Chondrocyte (in vitro differentiated cells): ENCODE results near the gene RNF145. TPM values are rescaled to one million over a fixed set of nuclear protein-coding genes. Genes with fewer than 3 reads are reported as not detected.
A peak's percentile ranks its signal among the peaks of the same experiment; 100 is the strongest.
"Not testable (repeated sequence)": the region's sequence is repeated elsewhere in the genome, so short reads cannot be mapped to it uniquely, and the experiment has no call there.

Source experiments
- DNase-seq: peaks from one replicate; pipeline ENCODE4 v3.0.0; 2021; ENCODE audit warnings: mixed read lengths, low spot score
- H3K27ac Mint-ChIP-seq: one replicate; pipeline ENCODE4 v1.8.0; 2021; ENCODE audit warnings: mild to moderate bottlenecking, moderate library complexity, mixed read lengths; ENCODE audit not compliant: unreplicated experiment
- H3K27me3 Mint-ChIP-seq: 2 replicates; pipeline ENCODE4 v1.8.0; 2021; ENCODE audit warnings: low read depth, mixed read lengths
- H3K36me3 Mint-ChIP-seq: 2 replicates; pipeline ENCODE4 v1.8.0; 2021; ENCODE audit warnings: low read depth, mixed read lengths
- H3K4me1 Mint-ChIP-seq: 2 replicates; pipeline ENCODE4 v1.8.0; 2021; ENCODE audit warnings: low read depth, mild to moderate bottlenecking, mixed read lengths
- H3K4me3 Mint-ChIP-seq: one replicate; pipeline ENCODE4 v1.8.0; 2021; ENCODE audit warnings: mild to moderate bottlenecking, moderate library complexity, mixed read lengths; ENCODE audit not compliant: unreplicated experiment
- H3K9me3 Mint-ChIP-seq: 2 replicates; pipeline ENCODE4 v1.8.0; 2021; ENCODE audit warnings: low read depth, mixed read lengths
- CTCF ChIP-seq: fragments of 200-600 bp; sonication (generic); IDR thresholded peaks from 2 replicates; pipeline ENCODE4 v1.5.0; 2021; ENCODE audit warnings: antibody characterized with exemption, mild to moderate bottlenecking, moderate library complexity
- total RNA-seq: library from RNA; stranded (reverse); gene quantifications from 3 replicates; pipeline ENCODE4 v1.2.1, GENCODE V29; 2021

Gene RNF145
- total RNA-seq, 1 donor from 2014 or later, result 83.9 TPM

DNA sequence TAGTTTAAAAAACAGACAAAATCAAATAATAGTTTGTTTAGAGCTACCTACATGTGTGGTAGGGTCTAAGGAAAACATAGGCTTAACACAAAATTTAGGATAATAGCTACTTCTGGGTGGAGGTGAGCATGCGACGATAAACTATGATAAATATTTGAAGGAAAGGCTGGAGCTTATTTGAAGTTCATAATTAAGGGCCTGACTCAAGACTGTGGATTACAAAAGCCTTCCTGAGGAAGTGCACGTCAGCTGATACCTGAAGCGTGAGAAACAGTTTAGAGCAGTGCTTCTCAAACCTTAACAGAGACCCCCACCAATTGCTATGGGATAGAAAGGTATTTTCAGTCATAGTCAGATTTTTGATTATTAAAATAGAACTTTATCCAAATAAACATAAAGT is 33.3 kb upstream of the RNF145 start:
- Mint-ChIP-seq H3K9me3 (no peaks in the 10 kb centered on the region), H3K4me1 (peaks cover 12% of the 10 kb centered on the region), H3K4me3 (no peak overlapping the region), H3K36me3 (no peaks in the 10 kb centered on the region), H3K27me3 (peaks cover 10% of the 10 kb centered on the region), H3K27ac (no peak overlapping the region)
- TF ChIP-seq CTCF, result no peak
- no peak for DNase-seq

DNA sequence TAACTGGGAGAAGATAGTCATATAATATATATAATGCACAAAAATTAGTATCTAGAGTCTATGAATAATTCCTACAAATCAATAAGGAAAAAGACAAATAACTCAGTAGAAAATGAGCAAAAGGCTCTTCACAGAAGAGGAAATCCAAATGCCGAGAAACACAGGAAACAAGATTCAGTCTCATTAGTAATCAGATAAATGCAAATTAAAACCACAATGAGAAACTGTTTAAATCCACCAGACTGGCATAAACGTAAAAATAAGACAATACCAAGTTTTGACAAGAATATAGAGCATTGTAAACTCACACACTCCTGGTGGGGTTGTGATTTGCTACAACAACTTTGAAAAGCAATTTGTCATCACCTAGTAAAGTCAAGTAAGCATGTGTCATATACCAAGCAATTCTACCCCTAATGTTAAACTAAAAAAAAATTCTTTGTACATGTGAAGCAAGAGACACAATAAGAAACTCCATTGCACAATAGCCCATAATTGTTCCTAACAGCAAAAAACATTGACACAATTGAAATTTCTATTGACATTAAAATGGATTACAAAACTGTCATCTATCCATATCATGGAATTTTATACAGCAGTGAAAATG is 32.7 kb upstream of the RNF145 start:
- no peak for TF ChIP-seq CTCF
- peaks cover 10% of the 10 kb centered on the region for H3K27me3 Mint-ChIP-seq
- peaks cover 12% of the 10 kb centered on the region for H3K4me1 Mint-ChIP-seq
- no peak overlapping the region for H3K27ac Mint-ChIP-seq
- H3K4me3 Mint-ChIP-seq, result no peak overlapping the region
- DNase-seq, result no peak
- H3K9me3 Mint-ChIP-seq, result no peaks in the 10 kb centered on the region
- H3K36me3 Mint-ChIP-seq, result no peaks in the 10 kb centered on the region

DNA sequence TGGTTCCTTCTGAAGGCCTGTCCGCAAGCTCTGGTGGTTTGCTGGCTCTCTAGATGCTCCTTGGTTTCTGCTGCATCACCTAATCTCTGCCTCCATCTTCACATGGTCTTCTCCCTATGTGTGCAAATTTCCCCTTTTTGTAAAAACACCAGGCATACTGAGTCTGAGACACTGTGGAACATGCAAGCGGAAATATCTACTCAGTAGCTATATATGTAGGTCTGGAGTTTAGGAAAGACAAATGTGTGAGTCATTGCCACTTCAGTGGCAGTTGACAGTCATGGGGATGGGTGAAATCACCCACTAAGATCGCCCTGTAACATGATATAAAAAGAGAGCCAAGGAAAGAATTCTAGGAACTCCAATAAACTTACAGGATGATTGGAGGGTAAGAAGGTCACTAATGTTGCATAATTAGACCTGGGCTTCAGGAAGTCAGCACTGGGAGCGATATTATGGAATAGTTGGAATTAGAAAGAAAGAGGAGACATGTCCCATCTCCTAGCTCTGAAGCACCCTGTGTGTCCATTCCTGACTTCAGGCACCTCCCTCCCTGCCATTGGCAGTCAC is 31.0 kb upstream of the RNF145 start:
- DNase-seq, result no peak
- peak overlapping the region; percentile 82 for H3K27ac Mint-ChIP-seq
- H3K9me3 Mint-ChIP-seq, result no peaks in the 10 kb centered on the region
- peaks cover 12% of the 10 kb centered on the region for H3K4me1 Mint-ChIP-seq
- peaks cover 4% of the 10 kb centered on the region for H3K27me3 Mint-ChIP-seq
- no peak overlapping the region for H3K4me3 Mint-ChIP-seq
- no peak for TF ChIP-seq CTCF
- H3K36me3 Mint-ChIP-seq, result no peaks in the 10 kb centered on the region

- not testable (repeated sequence) for H3K36me3 Mint-ChIP-seq, DNase-seq, H3K27me3 Mint-ChIP-seq, H3K9me3 Mint-ChIP-seq, H3K4me3 Mint-ChIP-seq, H3K27ac Mint-ChIP-seq
- H3K4me1 Mint-ChIP-seq, result peaks cover 12% of the 10 kb centered on the region
These were observed 26.6 kb upstream of the RNF145 start for GRCh38 chr5:159235871-159236520.

DNA sequence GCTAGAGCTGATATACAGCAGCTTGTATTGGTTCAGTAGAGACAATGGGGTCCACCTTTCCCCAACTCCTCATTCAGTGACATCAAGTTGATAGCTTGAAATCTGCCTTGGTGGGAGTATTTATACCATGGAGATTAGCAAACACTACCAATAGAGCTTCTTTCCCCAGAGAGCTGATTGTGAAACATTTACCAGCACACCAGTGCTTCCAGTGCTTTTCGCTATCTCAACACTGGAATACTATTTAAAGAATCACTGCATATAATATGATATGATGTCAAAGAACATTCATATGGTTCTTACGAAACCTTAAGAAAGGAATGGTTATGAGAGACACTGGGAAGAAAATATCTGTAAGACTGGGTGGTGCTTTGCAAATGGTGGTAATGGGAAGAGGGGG is 21.8 kb upstream of the RNF145 start:
- DNase-seq, result no peak
- Mint-ChIP-seq H3K36me3 (peaks cover 2% of the 10 kb centered on the region), H3K9me3 (no peaks in the 10 kb centered on the region), H3K27ac (no peak overlapping the region), H3K4me3 (no peak overlapping the region), H3K4me1 (no peaks in the 10 kb centered on the region), H3K27me3 (no peaks in the 10 kb centered on the region)
- no peak for TF ChIP-seq CTCF

DNA sequence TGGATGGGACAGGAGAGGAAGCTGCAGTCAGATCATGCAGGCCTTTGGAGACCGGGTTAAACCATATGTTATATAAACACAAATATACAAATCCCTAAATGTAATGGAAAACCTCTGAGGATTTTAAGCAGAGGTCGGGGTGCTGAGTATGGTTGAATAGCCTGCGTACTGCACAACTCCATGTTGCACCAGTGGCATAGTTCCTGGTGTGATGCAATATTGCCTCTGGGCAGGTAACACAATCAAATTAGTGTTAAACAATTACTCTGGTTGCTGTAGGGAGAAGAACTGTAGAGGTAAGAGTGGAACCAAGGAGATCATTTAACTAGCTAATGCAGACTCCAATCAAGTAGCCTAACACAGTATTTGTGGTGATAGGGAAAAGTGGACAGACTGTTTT is 21.3 kb upstream of the RNF145 start:
- H3K9me3 Mint-ChIP-seq, result no peaks in the 10 kb centered on the region
- no peak for DNase-seq
- H3K4me1 Mint-ChIP-seq, result no peaks in the 10 kb centered on the region
- H3K4me3 Mint-ChIP-seq, result no peak overlapping the region
- no peak for TF ChIP-seq CTCF
- no peaks in the 10 kb centered on the region for H3K27me3 Mint-ChIP-seq
- H3K36me3 Mint-ChIP-seq, result peaks cover 2% of the 10 kb centered on the region
- no peak overlapping the region for H3K27ac Mint-ChIP-seq

DNA sequence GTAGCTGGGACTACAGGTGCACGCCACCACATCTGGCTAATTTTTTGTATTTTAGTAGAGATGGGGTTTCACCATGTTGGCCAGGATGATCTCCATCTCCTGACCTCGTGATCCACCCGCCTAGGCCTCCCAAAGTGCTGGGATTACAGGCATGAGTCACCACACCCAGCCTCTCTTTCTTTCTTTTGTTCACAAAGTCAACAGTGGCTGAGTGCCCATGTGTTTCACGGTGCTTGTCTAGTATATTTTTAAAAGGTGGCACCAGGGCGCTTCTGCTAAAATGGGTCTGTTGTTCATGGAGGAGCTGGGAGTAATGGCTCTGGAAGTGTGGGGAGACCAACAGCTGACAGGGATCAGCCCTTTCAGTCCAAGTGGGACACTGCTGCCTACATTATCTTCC is 18.7 kb upstream of the RNF145 start:
- not testable (repeated sequence) for H3K27ac Mint-ChIP-seq

More for the DNA sequence above, 18.7 kb upstream of the RNF145 start:
- DNase-seq, H3K36me3 Mint-ChIP-seq, H3K4me1 Mint-ChIP-seq, H3K4me3 Mint-ChIP-seq, H3K27me3 Mint-ChIP-seq, H3K9me3 Mint-ChIP-seq: not testable (repeated sequence)
